NCI-H774 (cell line): ENCODE data around the gene LIMK2.
"Not testable (repeated sequence)": the region's sequence is repeated elsewhere in the genome, so short reads cannot be mapped to it uniquely, and the experiment has no call there.

Experiments used
- DNase-seq: peaks from one replicate; lab custom pipeline; 2025; lab: John Stamatoyannopoulos, UW

The LIMK2 gene

GRCh38 chr22:31211482-31211861, 626 bp upstream of the LIMK2 start:
- DNase-seq, result no peak

GRCh38 chr22:31212783-31213629, 908 bp downstream of the LIMK2 start:
- DNase-seq, result no peak

GRCh38 chr22:31215018-31215535, 3.0 kb downstream of the LIMK2 start:
- DNase-seq, result no peak

- no peak for DNase-seq
Observed at GRCh38 chr22:31218565-31219262, 6.6 kb downstream of the LIMK2 start.

- no peak for DNase-seq
Observed at GRCh38 chr22:31221084-31221483, 9.0 kb downstream of the LIMK2 start.

- DNase-seq, result no peak
Observed at GRCh38 chr22:31222736-31223135, 10.6 kb downstream of the LIMK2 start.

GRCh38 chr22:31223786-31224191, 11.7 kb downstream of the LIMK2 start:
- DNase-seq, result no peak

- DNase-seq, result not testable (repeated sequence)
Observed at GRCh38 chr22:31224691-31225090, 12.6 kb downstream of the LIMK2 start.

GRCh38 chr22:31227186-31227585, 15.1 kb downstream of the LIMK2 start:
- DNase-seq, result no peak

- no peak for DNase-seq
Observed at GRCh38 chr22:31229402-31230079, 17.4 kb downstream of the LIMK2 start.

- DNase-seq, result no peak
Observed at GRCh38 chr22:31230155-31230870, 18.2 kb downstream of the LIMK2 start.

- no peak for DNase-seq
Observed at GRCh38 chr22:31230871-31231621, 18.9 kb downstream of the LIMK2 start.

GRCh38 chr22:31233001-31233400, 20.9 kb downstream of the LIMK2 start:
- no peak for DNase-seq

GRCh38 chr22:31235081-31235480, 23.0 kb downstream of the LIMK2 start:
- no peak for DNase-seq

- DNase-seq, result not testable (repeated sequence)
Observed at GRCh38 chr22:31236044-31236443, 23.9 kb downstream of the LIMK2 start.

- no peak for DNase-seq
Observed at GRCh38 chr22:31238057-31238456, 26.0 kb downstream of the LIMK2 start.

GRCh38 chr22:31239771-31240370, 27.8 kb downstream of the LIMK2 start:
- DNase-seq, result no peak

- no peak for DNase-seq
Observed at GRCh38 chr22:31241200-31241599, 29.1 kb downstream of the LIMK2 start.

GRCh38 chr22:31241936-31242335, 29.8 kb downstream of the LIMK2 start:
- no peak for DNase-seq

- DNase-seq, result no peak
Observed at GRCh38 chr22:31243339-31244045, 31.4 kb downstream of the LIMK2 start.
